HepG2 (cell line): Measurements from ENCODE around the gene CCDC74B. TPM values are rescaled to one million over a fixed set of nuclear protein-coding genes. Genes with fewer than 3 reads are reported as not detected.
A peak's percentile ranks its signal among the peaks of the same experiment; 100 is the strongest.

Source experiments
- ATF3 ChIP-seq: sonication (generic); formaldehyde crosslinking; IDR thresholded peaks from 2 replicates; pipeline ENCODE4 v1.4.0; 2020; ENCODE audit warnings: missing genetic modification reagents
- BRCA1 ChIP-seq: sonication (generic); formaldehyde crosslinking; IDR thresholded peaks from 2 replicates; pipeline ENCODE4 v1.4.0; 2020; ENCODE audit warnings: missing genetic modification reagents
- DMTF1 ChIP-seq: sonication (generic); formaldehyde crosslinking; IDR thresholded peaks from 2 replicates; pipeline ENCODE4 v1.4.0; 2020; ENCODE audit warnings: mild to moderate bottlenecking, missing genetic modification reagents
- HCFC1 ChIP-seq: fragments of 150-350 bp; IDR thresholded peaks from 2 replicates; pipeline ENCODE4 v1.6.1; 2014; ENCODE audit warnings: low read depth, low read length
- HHEX ChIP-seq: IDR thresholded peaks from 2 replicates; pipeline ENCODE4 v1.6.1; 2016; ENCODE audit warnings: control low read depth
- IRX3 ChIP-seq: sonication (generic); formaldehyde crosslinking; IDR thresholded peaks from 2 replicates; pipeline ENCODE4 v1.8.1; 2023; ENCODE audit warnings: mild to moderate bottlenecking, low read depth, missing genetic modification reagents, borderline replicate concordance
- JUNB ChIP-seq: sonication (generic); formaldehyde crosslinking; IDR thresholded peaks from 2 replicates; pipeline ENCODE4 v1.8.0; 2022; ENCODE audit warnings: missing genetic modification reagents, mild to moderate bottlenecking, borderline replicate concordance
- LCORL ChIP-seq, 2 experiments: fragments of 450-650 bp in 1 of 2; sonication (generic) in 1 of 2; formaldehyde crosslinking in 1 of 2; IDR thresholded peaks; 2 replicates each; pipeline versions ENCODE4 v1.5.0 to v1.6.1; 2017 to 2020; ENCODE audit warnings: antibody characterized with exemption in 1 of 2, missing genetic modification reagents in 1 of 2
- NFIB ChIP-seq: sonication (generic); formaldehyde crosslinking; IDR thresholded peaks from 2 replicates; pipeline ENCODE4 v1.9.0; 2021; ENCODE audit warnings: missing genetic modification reagents, mild to moderate bottlenecking, borderline replicate concordance
- NONO ChIP-seq, 2 experiments: fragments of 450-650 bp in 1 of 2; sonication (generic) in 1 of 2; formaldehyde crosslinking in 1 of 2; IDR thresholded peaks in 1 of 2; conservative IDR thresholded peaks in 1 of 2; 2 replicates each; pipeline versions ENCODE4 v1.6.1 to v1.8.0; 2017 to 2022; ENCODE audit warnings: mild to moderate bottlenecking in 1 of 2, missing genetic modification reagents in 1 of 2, moderate library complexity in 1 of 2
- THAP11 ChIP-seq: IDR thresholded peaks from 2 replicates; pipeline ENCODE4 v1.6.1; 2016; ENCODE audit warnings: missing biosample characterization, missing genetic modification reagents
- TSC22D2 ChIP-seq: sonication (generic); formaldehyde crosslinking; IDR thresholded peaks from 2 replicates; pipeline ENCODE4 v1.5.1; 2020; ENCODE audit warnings: missing genetic modification reagents, mild to moderate bottlenecking, borderline replicate concordance
- ZBTB33 ChIP-seq: sonication (generic); formaldehyde crosslinking; IDR thresholded peaks from 2 replicates; pipeline ENCODE4 v1.4.0; 2020; ENCODE audit warnings: missing genetic modification reagents
- ZFX ChIP-seq: sonication (generic); formaldehyde crosslinking; IDR thresholded peaks from 2 replicates; pipeline ENCODE4 v1.4.0; 2020; ENCODE audit warnings: mild to moderate bottlenecking, low read depth, missing genetic modification reagents, moderate library complexity
- ZNF138 ChIP-seq: sonication (generic); formaldehyde crosslinking; IDR thresholded peaks from 2 replicates; pipeline ENCODE4 v1.5.0; 2020; ENCODE audit warnings: mild to moderate bottlenecking, low read depth, missing genetic modification reagents
- ZNF331 ChIP-seq: sonication (generic); formaldehyde crosslinking; IDR thresholded peaks from 2 replicates; pipeline ENCODE4 v1.4.0; 2020; ENCODE audit warnings: missing genetic modification reagents
- ZNF878 ChIP-seq: sonication (generic); formaldehyde crosslinking; IDR thresholded peaks from 2 replicates; pipeline ENCODE4 v1.8.1; 2023; ENCODE audit warnings: mild to moderate bottlenecking, missing genetic modification reagents, moderate library complexity
- polyA plus RNA-seq, 8 experiments: library from polyadenylated mRNA; depleted of rRNA in 3 of 8; stranded (reverse) in 7 of 8; unstranded in 1 of 8; fragments of >200 nt; fragmentation: Illumina TruSeq in 4 of 8; extraction: Trizol in 4 of 8; gene quantifications; 2 replicates each; pipeline versions ENCODE4 v1.2.1 to v1.2.3, GENCODE V29; 2011 to 2016; ENCODE audit warnings: low read depth in 4 of 8, missing spikeins in 1 of 8, mixed read lengths in 1 of 8; ENCODE audit not compliant: insufficient read depth in 1 of 8
- total RNA-seq, 5 experiments: library from RNA; depleted of rRNA; stranded (reverse); fragments of >200 nt; fragmentation: Illumina TruSeq; extraction: Trizol; gene quantifications; 2 replicates each; pipeline ENCODE4 v1.2.3, GENCODE V29; 2016; ENCODE audit warnings: low read depth in 1 of 5

CCDC74B gene
- total and polyA plus RNA-seq, 2 of the 13 experiments (the other 11 are each of a cell fraction or from before 2014, with no cell fraction given) = 0.07 to 0.11 TPM

- 0 out of 2 replicates have a peak, but pooled peaks have one; percentile 28 for TF ChIP-seq ZBTB33 (CRISPR knock-in tag)
- TF ChIP-seq THAP11 (CRISPR knock-in tag) = peak; percentile 91
- no peak for TF ChIP-seq ZNF138
- TF ChIP-seq NONO (IDR thresholded peaks at IDR 0.05) = no peak
- peak; percentile 68 for TF ChIP-seq NONO (CRISPR knock-in tag; conservative IDR thresholded peaks at IDR 0.05)
- peak; percentile 69; the same call in 1 of the 2 replicates for TF ChIP-seq HCFC1
- no peak for TF ChIP-seq DMTF1 (CRISPR knock-in tag)
- no peak; the same call in 1 of the 2 replicates for TF ChIP-seq JUNB (CRISPR knock-in tag)
- TF ChIP-seq ATF3 (CRISPR knock-in tag) = 0 out of 2 replicates have a peak, but pooled peaks have one; percentile 20
- no peak for TF ChIP-seq LCORL (IDR thresholded peaks at IDR 0.05)
- peak; percentile 53 for TF ChIP-seq LCORL (CRISPR knock-in tag; IDR thresholded peaks at IDR 0.05)
- TF ChIP-seq NFIB (CRISPR knock-in tag) = no peak
- TF ChIP-seq ZNF331 (CRISPR knock-in tag) = peak; percentile 68
- TF ChIP-seq HHEX (CRISPR knock-in tag) = no peak
- no peak for TF ChIP-seq ZNF878 (CRISPR knock-in tag)
- TF ChIP-seq ZFX = peak; percentile 64
- TF ChIP-seq TSC22D2 (CRISPR knock-in tag) = 0 out of 2 replicates have a peak, but pooled peaks have one; percentile 3
- peak; percentile 76; the same call in 1 of the 2 replicates for TF ChIP-seq IRX3
- TF ChIP-seq BRCA1 = no peak
Measured at GRCh38 chr2:130181325-130181879, 36.5 kb upstream of the CCDC74B start, which contains the start of gene SMPD4 (continued).
